Measurements from ENCODE around the gene VEPH1. TPM values are rescaled to one million over a fixed set of nuclear protein-coding genes. Genes with fewer than 3 reads are reported as not detected.

The VEPH1 gene
- total and polyA plus RNA-seq, 9 of the 15 experiments (the other 6 are each of a cell fraction or from before 2014, with no cell fraction given): 4.5 to 15.6 (median 5.8) TPM

DNA sequence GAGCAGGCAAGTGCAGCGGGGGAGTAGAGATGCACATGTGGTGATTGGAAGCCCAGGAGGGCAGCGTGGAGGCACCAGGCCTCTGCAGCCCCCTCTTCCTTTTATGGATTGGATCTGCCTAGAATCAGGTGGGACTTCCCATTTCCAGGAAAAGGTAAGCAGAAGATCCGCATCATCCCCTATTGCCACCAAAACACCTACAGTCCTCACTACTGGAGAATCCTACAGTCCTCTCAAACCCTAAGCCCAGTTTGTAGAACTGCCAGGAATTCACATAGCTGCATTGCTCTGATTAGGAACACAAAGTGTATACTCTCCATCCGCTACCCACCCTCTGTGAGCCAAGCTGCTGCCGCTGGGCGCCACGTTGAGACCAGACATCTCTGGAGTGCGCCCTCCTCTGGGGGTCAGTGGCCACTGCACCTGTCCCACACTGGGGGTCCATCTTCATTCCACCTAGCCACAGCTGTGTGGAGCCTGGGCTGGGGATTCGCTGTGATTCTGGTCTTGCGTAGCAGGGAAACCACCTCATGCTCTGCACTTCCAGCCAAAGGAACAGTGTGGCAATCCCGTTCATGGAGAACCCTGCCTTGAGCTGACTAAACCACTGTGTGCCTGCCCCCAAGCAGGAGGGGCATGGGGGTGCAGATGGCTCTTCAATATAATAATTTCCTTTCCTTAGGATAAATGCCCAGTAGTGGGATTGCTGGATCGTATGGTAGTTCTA lies 155.5 kb downstream of the VEPH1 start (continued):
- TF ChIP-seq, protein P1, sequence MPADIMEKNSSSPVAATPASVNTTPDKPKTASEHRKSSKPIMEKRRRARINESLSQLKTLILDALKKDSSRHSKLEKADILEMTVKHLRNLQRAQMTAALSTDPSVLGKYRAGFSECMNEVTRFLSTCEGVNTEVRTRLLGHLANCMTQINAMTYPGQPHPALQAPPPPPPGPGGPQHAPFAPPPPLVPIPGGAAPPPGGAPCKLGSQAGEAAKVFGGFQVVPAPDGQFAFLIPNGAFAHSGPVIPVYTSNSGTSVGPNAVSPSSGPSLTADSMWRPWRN (IDR thresholded peaks at IDR 0.05; ENCODE audit: low read depth): no peak
- TF ChIP-seq NONO (IDR thresholded peaks at IDR 0.05; ENCODE audit: low read depth in 2 of 2, low read length in 1 of 2) (no peak), ZNF140 (CRISPR knock-in tag; IDR thresholded peaks at IDR 0.05) (no peak), SOX6 (IDR thresholded peaks at IDR 0.05) (no peak), CTBP1 (IDR thresholded peaks at IDR 0.05; ENCODE audit: borderline replicate concordance) (peak; percentile 12; the same call in 1 of the 2 replicates), RBM22 (IDR thresholded peaks at IDR 0.05; ENCODE audit: low read depth, low read length, poor library complexity, severe bottlenecking) (no peak), RBM34 (IDR thresholded peaks at IDR 0.05; ENCODE audit: borderline replicate concordance, insufficient read depth, low read length) (no peak), RAD21 (CRISPR knock-in tag; conservative IDR thresholded peaks at IDR 0.05 in 1 of 2, IDR thresholded peaks at IDR 0.05 in 1 of 2) (peak; percentile 43 to 73), NR2F6 (CRISPR knock-in tag; IDR thresholded peaks at IDR 0.05) (0 out of 2 replicates have a peak, but pooled peaks have one; percentile 47), TOE1 (IDR thresholded peaks at IDR 0.05; ENCODE audit: borderline replicate concordance) (no peak), TOE1 (CRISPR knock-in tag; IDR thresholded peaks at IDR 0.05; ENCODE audit: borderline replicate concordance, low read depth) (no peak), CBX5 (IDR thresholded peaks at IDR 0.05; ENCODE audit: borderline replicate concordance, low read depth) (no peak), SIN3B (IDR thresholded peaks at IDR 0.05; ENCODE audit: low read depth) (no peak), ZNF282 (CRISPR knock-in tag; IDR thresholded peaks at IDR 0.05) (no peak), E2F3 (CRISPR knock-in tag; IDR thresholded peaks at IDR 0.05) (no peak), SAP30 (IDR thresholded peaks at IDR 0.05; ENCODE audit: borderline replicate concordance, insufficient read depth, low read depth, low read length, poor library complexity, severe bottlenecking) (no peak), BRD9 (IDR thresholded peaks at IDR 0.05; ENCODE audit: low read depth, partially characterized antibody) (no peak), EP400 (IDR thresholded peaks at IDR 0.05) (no peak)
- TF ChIP-seq, protein P2, sequence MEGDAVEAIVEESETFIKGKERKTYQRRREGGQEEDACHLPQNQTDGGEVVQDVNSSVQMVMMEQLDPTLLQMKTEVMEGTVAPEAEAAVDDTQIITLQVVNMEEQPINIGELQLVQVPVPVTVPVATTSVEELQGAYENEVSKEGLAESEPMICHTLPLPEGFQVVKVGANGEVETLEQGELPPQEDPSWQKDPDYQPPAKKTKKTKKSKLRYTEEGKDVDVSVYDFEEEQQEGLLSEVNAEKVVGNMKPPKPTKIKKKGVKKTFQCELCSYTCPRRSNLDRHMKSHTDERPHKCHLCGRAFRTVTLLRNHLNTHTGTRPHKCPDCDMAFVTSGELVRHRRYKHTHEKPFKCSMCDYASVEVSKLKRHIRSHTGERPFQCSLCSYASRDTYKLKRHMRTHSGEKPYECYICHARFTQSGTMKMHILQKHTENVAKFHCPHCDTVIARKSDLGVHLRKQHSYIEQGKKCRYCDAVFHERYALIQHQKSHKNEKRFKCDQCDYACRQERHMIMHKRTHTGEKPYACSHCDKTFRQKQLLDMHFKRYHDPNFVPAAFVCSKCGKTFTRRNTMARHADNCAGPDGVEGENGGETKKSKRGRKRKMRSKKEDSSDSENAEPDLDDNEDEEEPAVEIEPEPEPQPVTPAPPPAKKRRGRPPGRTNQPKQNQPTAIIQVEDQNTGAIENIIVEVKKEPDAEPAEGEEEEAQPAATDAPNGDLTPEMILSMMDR (IDR thresholded peaks at IDR 0.05 in 2 of 3, conservative IDR thresholded peaks at IDR 0.05 in 1 of 3; ENCODE audit: insufficient read depth in 2 of 3, low read depth in 1 of 3, low read length in 3 of 3): peak; percentile 66 to 90 (median 78)
- TF ChIP-seq, protein P3, sequence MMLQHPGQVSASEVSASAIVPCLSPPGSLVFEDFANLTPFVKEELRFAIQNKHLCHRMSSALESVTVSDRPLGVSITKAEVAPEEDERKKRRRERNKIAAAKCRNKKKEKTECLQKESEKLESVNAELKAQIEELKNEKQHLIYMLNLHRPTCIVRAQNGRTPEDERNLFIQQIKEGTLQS (IDR thresholded peaks at IDR 0.05): no peak
- TF ChIP-seq, protein P3 (CRISPR knock-in tag; conservative IDR thresholded peaks at IDR 0.05): no peak
- TF ChIP-seq, protein P4, sequence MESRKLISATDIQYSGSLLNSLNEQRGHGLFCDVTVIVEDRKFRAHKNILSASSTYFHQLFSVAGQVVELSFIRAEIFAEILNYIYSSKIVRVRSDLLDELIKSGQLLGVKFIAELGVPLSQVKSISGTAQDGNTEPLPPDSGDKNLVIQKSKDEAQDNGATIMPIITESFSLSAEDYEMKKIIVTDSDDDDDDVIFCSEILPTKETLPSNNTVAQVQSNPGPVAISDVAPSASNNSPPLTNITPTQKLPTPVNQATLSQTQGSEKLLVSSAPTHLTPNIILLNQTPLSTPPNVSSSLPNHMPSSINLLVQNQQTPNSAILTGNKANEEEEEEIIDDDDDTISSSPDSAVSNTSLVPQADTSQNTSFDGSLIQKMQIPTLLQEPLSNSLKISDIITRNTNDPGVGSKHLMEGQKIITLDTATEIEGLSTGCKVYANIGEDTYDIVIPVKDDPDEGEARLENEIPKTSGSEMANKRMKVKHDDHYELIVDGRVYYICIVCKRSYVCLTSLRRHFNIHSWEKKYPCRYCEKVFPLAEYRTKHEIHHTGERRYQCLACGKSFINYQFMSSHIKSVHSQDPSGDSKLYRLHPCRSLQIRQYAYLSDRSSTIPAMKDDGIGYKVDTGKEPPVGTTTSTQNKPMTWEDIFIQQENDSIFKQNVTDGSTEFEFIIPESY (CRISPR knock-in tag; IDR thresholded peaks at IDR 0.05): 0 out of 2 replicates have a peak, but pooled peaks have one; percentile 29
